ENCODE data around the gene NRARP. TPM values are rescaled to one million over a fixed set of nuclear protein-coding genes. Genes with fewer than 3 reads are reported as not detected.

The NRARP gene
- total and polyA plus RNA-seq, 2 of the 13 experiments (the other 11 are each of a cell fraction or from before 2014, with no cell fraction given): 0.22 to 0.46 TPM

- TF ChIP-seq, protein P1, sequence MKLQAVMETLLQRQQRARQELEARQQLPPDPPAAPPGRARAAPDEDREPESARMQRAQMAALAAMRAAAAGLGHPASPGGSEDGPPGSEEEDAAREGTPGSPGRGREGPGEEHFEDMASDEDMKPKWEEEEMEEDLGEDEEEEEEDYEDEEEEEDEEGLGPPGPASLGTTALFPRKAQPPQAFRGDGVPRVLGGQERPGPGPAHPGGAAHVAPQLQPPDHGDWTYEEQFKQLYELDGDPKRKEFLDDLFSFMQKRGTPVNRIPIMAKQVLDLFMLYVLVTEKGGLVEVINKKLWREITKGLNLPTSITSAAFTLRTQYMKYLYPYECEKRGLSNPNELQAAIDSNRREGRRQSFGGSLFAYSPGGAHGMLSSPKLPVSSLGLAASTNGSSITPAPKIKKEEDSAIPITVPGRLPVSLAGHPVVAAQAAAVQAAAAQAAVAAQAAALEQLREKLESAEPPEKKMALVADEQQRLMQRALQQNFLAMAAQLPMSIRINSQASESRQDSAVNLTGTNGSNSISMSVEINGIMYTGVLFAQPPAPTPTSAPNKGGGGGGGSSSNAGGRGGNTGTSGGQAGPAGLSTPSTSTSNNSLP (IDR thresholded peaks at IDR 0.05; ENCODE audit: low read depth, low read length): no peak
- no peak for TF ChIP-seq PPARG (CRISPR knock-in tag; conservative IDR thresholded peaks at IDR 0.05)
- TF ChIP-seq RNF2 (conservative IDR thresholded peaks at IDR 0.05; ENCODE audit: low read depth): no peak
- TF ChIP-seq ZFP37 (CRISPR knock-in tag; IDR thresholded peaks at IDR 0.05; ENCODE audit: borderline replicate concordance): no peak
- TF ChIP-seq PHB2 (IDR thresholded peaks at IDR 0.05; ENCODE audit: partially characterized antibody): no peak
- TF ChIP-seq ATAD3A (CRISPR knock-in tag; IDR thresholded peaks at IDR 0.05): no peak
- no peak for TF ChIP-seq ZFP91 (CRISPR knock-in tag; IDR thresholded peaks at IDR 0.05; ENCODE audit: borderline replicate concordance)
- TF ChIP-seq KLF9 (CRISPR knock-in tag; IDR thresholded peaks at IDR 0.05; ENCODE audit: low read depth): no peak
Measured at GRCh38 chr9:137311171-137311985, 9.3 kb upstream of the NRARP start (continued).
